Keratinocyte (primary cell): ENCODE measurements around the gene AJUBA.

ENCODE experiments used
- CTCF ChIP-seq, 3 experiments: IDR thresholded peaks in 1 of 3; conservative IDR thresholded peaks in 1 of 3; optimal IDR thresholded peaks in 1 of 3; 2 replicates in 2 of 3; 3 replicates in 1 of 3; pipeline versions ENCODE3 to v1.5.1; 2011; ENCODE audit warnings: low read length in 3 of 3, mild to moderate bottlenecking in 3 of 3, moderate library complexity in 2 of 3, control low read depth in 1 of 3, inconsistent platforms in 1 of 3; ENCODE audit not compliant: insufficient read depth in 2 of 3; ENCODE audit errors: extremely low read depth in 1 of 3
- EZH2 ChIP-seq: IDR thresholded peaks from one replicate; pipeline ENCODE4 v1.6.1; 2012; ENCODE audit warnings: inconsistent platforms, mild to moderate bottlenecking, low read length, moderate library complexity

- TF ChIP-seq CTCF (optimal IDR thresholded peaks at IDR 0.05 in 1 of 3, IDR thresholded peaks at IDR 0.05 in 1 of 3, conservative IDR thresholded peaks at IDR 0.05 in 1 of 3; ENCODE audit: extremely low read depth in 1 of 3, insufficient read depth in 2 of 3, low read length in 3 of 3) (no peak), EZH2 (no peak)
Observed at GRCh38 chr14:23028799-23029198, 46.4 kb upstream of the AJUBA start.
